B cell (primary cell): Measurements from ENCODE around the gene EFR3B.
"Not testable (repeated sequence)": the region's sequence is repeated elsewhere in the genome, so short reads cannot be mapped to it uniquely, and the experiment has no call there.

ENCODE experiments used
- CTCF ChIP-seq: fragments of 200-600 bp; IDR thresholded peaks from one replicate; pipeline ENCODE4 v1.8.0; 2022; ENCODE audit warnings: antibody characterized with exemption, mild to moderate bottlenecking
- EZH2 ChIP-seq: IDR thresholded peaks from 2 replicates; pipeline ENCODE4 v1.6.1; 2012; ENCODE audit warnings: borderline replicate concordance, low read depth, mild to moderate bottlenecking, moderate library complexity, low read length; ENCODE audit not compliant: insufficient read depth, poor library complexity, severe bottlenecking

GRCh38 chr2:25011342-25011741, 30.5 kb upstream of the EFR3B start:
- TF ChIP-seq CTCF, EZH2: not testable (repeated sequence)
